Left lobe of liver (tissue), 2 donors: Measurements from ENCODE around the gene ARID4B. TPM values are rescaled to one million over a fixed set of nuclear protein-coding genes. Genes with fewer than 3 reads are reported as not detected.

Experiments used
- ATAC-seq: fragments of 200-7000 bp; cut with Tn5 transposase; one replicate; pipeline ENCODE4 v1.9.1; 2020; ENCODE audit warnings: mild to moderate bottlenecking, moderate library complexity
- DNase-seq: peaks from one replicate; pipeline ENCODE4 v3.0.0-alpha.2; 2020; ENCODE audit warnings: low spot score
- total RNA-seq: library from RNA; stranded (reverse); gene quantifications from one replicate; pipeline ENCODE4 v1.2.1, GENCODE V29; 2021
- donor health status: DM: no; HTN: no; CAD: no; lungs with moderate emphysema.
- donor health status: DM: no; HTN: yes; CAD: no.

Gene ARID4B
- total RNA-seq, 1 donor from 2014 or later: 10.9 TPM

- DNase-seq (no peak), ATAC-seq (no peak)
These were observed 194.9 kb downstream of the ARID4B start for GRCh38 chr1:235133086-235133485.

DNA sequence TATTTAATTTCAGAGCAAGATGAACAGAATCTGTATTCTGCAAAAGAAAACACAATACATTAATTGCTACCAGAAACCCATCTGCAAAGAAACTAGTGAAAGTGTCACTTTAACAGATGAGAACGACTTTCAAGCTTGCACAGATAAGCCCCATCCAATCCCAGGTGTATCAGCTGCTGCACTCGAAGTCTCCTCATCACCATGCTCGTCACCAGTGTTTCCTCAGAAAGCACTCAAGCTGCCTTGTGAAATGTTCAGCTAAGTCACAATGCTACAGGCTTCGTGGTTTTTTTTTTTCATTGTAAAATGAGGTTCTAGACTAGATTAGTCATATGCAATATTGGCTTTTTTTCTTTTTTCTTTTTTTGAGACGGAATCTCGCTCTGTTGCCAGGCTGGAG lies 196.0 kb downstream of the ARID4B start:
- no peak for ATAC-seq
- DNase-seq: no peak

- no peak for ATAC-seq
- DNase-seq: no peak
These were observed 197.2 kb downstream of the ARID4B start for GRCh38 chr1:235130766-235131270.

DNA sequence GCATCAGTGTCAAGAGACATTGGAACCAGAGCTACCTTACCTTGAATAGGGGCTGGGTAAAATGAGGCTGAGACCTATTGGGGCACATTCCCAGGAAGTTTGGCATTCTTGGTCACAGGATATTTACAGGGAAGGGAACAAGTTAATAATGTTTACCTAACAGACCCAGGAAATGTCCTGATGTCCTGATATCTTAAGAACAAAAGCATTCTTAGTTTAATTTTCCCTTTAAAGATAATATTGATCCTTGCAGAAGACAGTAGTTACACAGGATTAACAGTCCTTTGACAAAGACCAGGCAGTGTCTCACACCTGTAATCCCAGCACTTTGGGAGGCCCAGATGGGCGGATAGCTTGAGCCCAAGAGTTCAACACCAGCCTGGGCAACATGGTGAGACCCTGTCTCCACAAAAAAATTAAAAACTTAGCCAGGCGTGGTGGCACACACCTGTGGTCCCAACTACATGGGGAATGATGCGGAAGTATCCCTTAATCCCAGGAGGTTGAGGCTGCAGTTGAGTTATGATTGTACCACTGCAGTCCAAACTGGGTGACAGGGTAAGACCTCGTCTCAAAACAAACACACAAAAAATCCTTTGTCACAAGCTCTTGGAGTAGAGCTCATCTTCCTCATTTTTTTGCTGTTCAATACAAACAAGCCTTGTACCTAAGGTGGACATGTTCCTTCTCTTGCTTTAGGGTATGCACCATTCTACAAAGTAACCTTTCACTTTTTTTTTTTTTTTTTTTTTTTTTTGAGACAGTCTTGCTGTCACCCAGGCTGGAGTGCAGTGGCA lies 198.0 kb downstream of the ARID4B start:
- DNase-seq: no peak
- no peak for ATAC-seq

DNA sequence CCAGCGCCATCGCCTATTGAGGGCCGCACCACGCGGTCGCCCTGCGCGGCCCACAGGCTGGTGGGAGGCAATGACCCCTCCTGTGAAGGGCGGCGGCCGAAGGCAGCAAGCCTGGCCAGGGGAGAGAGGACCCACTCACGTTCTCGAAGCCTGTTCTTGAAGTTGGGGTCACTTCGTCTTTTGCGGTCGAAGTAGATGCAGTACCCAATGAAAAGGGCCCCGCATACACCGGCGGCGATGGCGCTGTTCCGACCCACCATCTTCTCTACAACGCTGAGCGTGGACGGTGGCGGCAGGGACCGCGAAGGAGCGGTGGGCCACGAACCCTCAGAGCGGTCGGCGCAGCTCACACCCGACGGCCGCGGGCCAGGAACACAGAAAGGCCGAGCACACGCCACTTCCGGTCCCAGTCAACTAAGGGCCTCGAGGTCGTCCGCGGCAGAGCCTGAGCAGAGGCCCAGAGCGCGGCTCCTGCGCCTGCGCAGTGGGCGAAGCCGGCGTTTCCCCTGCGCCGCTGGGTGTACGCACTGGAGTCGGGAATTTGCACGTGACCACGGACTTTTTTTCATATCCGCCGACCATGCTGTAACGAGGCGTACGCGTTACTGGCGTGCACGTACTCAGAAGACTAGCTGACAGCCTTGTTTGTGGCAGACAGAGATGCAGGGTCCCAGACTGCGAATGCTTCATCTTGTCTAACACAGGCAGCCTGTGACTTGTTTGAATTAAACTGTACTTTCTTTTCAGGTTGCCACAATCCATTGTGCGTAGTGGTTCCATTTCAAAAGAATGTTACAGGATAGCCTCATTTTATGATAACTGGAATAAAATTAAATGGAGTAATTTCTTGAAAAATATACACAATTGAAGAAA lies 199.3 kb downstream of the ARID4B start, which contains the start of gene TOMM20:
Gene TOMM20 (minus strand): TSS at position 382 of the 873 bp plus-strand sequence. CDS start 122 bp downstream, at position 260.
- DNase-seq (peak; percentile 98), ATAC-seq (peak; percentile 97)

DNA sequence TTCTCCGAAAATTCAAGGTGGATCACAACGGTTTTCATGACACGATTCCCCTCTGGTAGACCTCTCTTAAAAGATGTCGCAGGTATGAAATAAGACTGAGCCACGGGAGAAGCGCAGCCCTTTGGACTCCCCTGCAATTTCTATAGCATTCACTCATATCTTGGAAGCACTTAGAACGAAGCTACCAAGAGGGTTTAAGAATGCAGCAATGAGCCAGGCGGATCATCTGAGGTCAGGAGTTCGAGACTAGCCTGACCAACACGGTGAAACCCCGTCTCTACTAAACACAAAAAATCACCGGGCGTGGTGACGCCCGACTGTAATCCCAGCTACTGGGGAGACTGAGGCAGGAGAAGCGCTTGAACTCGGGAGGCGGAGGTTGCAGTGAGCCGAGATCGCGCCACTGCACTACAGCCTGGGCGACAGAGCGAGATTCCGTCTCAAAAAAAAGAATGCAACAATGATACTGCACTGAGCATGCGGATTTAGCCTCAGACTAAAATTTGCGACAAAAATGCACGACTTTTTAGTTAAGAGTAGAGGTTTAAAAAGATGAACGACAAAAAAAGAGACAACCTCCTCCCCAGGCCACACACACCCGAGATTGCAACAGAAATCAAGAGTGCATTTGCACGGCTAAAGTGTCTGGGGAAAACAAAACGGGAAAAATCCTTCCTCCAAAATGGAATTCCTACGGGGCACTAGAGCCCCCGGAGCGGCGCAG lies 200.1 kb downstream of the ARID4B start:
- DNase-seq (no peak), ATAC-seq (peak; percentile 4)

DNA sequence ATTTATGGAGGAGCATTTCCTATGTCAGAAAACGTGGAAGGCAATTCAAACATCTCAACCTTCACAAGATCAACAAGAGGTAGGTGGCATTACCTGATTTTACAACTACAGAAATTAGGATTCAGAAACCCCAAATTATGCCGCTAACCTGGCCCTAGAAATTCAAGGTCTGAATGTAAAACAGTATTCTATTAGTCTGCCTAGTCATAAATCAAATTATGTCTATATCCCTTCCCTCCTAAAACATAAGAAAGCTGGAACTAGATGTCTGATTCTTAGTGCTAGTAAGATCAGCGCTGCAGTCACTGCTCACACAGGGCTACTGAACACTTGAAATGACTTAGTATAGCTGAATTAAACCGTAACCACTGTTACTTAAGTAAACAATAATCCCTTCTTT lies 200.8 kb downstream of the ARID4B start:
- no peak for DNase-seq
- ATAC-seq: no peak

DNA sequence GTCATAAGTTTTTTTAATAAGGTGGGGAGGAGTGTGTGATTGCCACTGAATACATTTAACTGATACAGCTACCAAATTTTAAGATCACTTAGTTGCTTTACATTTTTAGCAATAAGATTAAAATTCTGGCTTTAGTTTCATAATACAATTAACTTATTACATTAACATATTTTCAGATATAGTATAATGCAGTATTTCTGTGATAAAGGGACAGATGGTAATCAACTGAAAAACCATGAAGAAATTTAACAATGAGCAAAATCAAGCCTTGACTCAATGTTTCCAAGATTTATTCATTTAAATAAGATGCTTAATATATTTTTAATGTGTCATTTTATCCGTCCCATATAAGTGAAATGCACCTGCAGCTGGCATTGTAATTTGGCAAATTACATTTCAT lies 203.3 kb downstream of the ARID4B start:
- ATAC-seq: no peak
- no peak for DNase-seq

GRCh38 chr1:235124111-235124510 lies 203.9 kb downstream of the ARID4B start:
- DNase-seq (no peak), ATAC-seq (no peak)

DNA sequence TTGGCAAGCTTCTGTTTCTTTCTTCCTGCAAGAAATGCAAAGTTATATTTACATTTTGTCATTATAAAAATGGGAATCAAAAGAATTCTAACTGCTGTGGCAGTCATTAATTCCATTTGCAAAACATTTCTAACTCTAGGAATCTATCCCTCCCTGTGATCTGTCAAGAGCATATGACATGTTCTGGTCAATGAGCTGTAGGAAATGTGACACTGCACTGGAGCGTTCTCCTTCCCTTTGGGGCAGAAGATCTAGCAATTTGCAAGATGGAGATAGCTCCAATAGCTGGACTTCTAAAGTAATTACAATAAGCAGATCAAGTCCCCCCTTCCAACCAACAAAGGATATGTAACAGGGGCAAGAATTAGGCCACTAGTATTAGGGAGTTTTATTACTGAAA lies 205.6 kb downstream of the ARID4B start:
- no peak for ATAC-seq

More for the DNA sequence above, 205.6 kb downstream of the ARID4B start:
- no peak for DNase-seq

Other genes starting within 250 kb of the ARID4B start
- gene TOMM20, start 199.3 kb downstream of the ARID4B start, total RNA-seq: 48.7 TPM
- 26.1 TPM for gene RBM34, start 166.9 kb downstream of the ARID4B start, total RNA-seq
- gene GGPS1, start 391 bp upstream of the ARID4B start, total RNA-seq: 8.6 TPM
- 13.6 TPM for gene TBCE, start 39.2 kb upstream of the ARID4B start, total RNA-seq
- gene B3GALNT2, start 176.3 kb upstream of the ARID4B start, total RNA-seq: 8.9 TPM